ENCODE data around the gene KIF26A. TPM values are rescaled to one million over a fixed set of nuclear protein-coding genes. Genes with fewer than 3 reads are reported as not detected.

KIF26A gene
- total RNA-seq, 4 donors from 2014 or later, result 0.74 to 7.3 (median 2.4) TPM

DNA sequence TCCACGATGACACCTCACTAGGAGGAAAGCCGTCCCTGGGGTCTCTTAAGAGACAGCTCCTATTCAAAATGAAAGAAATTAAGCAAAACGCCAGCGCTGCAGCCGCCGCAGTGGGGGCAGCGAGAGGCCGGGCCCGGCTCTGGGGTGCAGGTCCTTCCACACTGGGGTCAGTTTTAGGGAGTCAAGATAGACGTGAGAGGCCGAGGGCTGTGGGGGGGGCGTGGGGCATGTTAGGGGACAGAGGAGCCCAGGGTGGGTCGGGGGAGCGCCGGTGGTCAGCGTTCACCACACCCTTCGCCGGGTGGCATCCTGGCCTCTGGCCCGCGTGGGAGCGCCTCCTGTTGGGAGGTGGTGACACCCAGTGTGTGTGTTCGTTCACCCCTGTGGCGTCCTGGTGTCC lies 25.7 kb downstream of the KIF26A start:
- DNase-seq (ENCODE audit: low spot score) (no peak), ATAC-seq (ENCODE audit: low FRiP score) (no peak)

GRCh38 chr14:104164512-104164911 lies 26.1 kb downstream of the KIF26A start:
- TF ChIP-seq, protein P1, sequence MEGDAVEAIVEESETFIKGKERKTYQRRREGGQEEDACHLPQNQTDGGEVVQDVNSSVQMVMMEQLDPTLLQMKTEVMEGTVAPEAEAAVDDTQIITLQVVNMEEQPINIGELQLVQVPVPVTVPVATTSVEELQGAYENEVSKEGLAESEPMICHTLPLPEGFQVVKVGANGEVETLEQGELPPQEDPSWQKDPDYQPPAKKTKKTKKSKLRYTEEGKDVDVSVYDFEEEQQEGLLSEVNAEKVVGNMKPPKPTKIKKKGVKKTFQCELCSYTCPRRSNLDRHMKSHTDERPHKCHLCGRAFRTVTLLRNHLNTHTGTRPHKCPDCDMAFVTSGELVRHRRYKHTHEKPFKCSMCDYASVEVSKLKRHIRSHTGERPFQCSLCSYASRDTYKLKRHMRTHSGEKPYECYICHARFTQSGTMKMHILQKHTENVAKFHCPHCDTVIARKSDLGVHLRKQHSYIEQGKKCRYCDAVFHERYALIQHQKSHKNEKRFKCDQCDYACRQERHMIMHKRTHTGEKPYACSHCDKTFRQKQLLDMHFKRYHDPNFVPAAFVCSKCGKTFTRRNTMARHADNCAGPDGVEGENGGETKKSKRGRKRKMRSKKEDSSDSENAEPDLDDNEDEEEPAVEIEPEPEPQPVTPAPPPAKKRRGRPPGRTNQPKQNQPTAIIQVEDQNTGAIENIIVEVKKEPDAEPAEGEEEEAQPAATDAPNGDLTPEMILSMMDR (IDR thresholded peaks at IDR 0.05), result no peak
- ATAC-seq (ENCODE audit: low FRiP score) (no peak), DNase-seq (ENCODE audit: low spot score) (no peak)

More for the DNA sequence above, 25.7 kb downstream of the KIF26A start:
- TF ChIP-seq, protein P1 (IDR thresholded peaks at IDR 0.05), result no peak

GRCh38 chr14:104166698-104167097 lies 28.3 kb downstream of the KIF26A start:
- DNase-seq (ENCODE audit: low spot score) (no peak), ATAC-seq (ENCODE audit: low FRiP score) (no peak)
- TF ChIP-seq, protein P1 (IDR thresholded peaks at IDR 0.05), result no peak

DNA sequence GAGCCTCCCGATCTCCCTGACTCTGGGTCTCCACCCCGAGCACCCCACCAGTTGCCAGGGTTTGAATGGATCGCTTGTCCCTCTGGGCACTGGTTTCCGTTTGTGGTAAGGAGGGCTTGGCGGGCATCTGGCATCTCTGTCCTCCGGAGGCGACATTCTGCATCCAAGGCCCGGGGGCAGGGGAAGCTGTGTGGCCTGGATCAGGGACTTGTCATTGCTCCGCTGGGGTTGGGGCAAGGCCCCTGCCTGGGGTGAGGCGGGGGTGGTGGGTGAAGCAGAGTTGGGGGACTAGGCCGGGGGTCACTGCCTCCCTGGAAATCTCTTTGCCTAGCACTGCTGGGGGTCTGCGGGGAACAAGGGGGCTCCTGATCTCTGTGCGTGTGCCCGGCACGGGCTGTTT lies 30.2 kb downstream of the KIF26A start:
- DNase-seq (ENCODE audit: low spot score) (no peak), ATAC-seq (ENCODE audit: low FRiP score) (no peak)
- TF ChIP-seq, protein P1 (IDR thresholded peaks at IDR 0.05), result no peak

GRCh38 chr14:104169005-104169698 lies 30.8 kb downstream of the KIF26A start:
- no peak for ATAC-seq (ENCODE audit: low FRiP score)
- no peak for DNase-seq (ENCODE audit: low spot score)
- TF ChIP-seq, protein P1 (IDR thresholded peaks at IDR 0.05), result no peak

- no peak for ATAC-seq (ENCODE audit: low FRiP score)
- TF ChIP-seq, protein P1 (IDR thresholded peaks at IDR 0.05), result no peak
These were observed 31.5 kb downstream of the KIF26A start for GRCh38 chr14:104169699-104170479.

More at GRCh38 chr14:104169699-104170479, 31.5 kb downstream of the KIF26A start:
- no peak for DNase-seq (ENCODE audit: low spot score)
